Parathyroid adenoma (tissue), 2 donors: ENCODE measurements around the gene UFC1.

Experiments
- H2AFZ ChIP-seq: fragments of 300-600 bp; sonication (generic); one replicate; pipeline ENCODE4 v1.7.0; 2017; ENCODE audit warnings: antibody characterized with exemption, mild to moderate bottlenecking
- H3K27ac ChIP-seq: fragments of 300-600 bp; sonication (generic); one replicate; pipeline ENCODE4 v1.7.0; 2017
- H3K27me3 ChIP-seq: fragments of 300-600 bp; sonication (generic); one replicate; pipeline ENCODE4 v1.7.0; 2017; ENCODE audit warnings: low read length; ENCODE audit not compliant: control insufficient read depth, insufficient read depth
- H3K36me3 ChIP-seq: fragments of 300-600 bp; sonication (generic); one replicate; pipeline ENCODE4 v1.7.0; 2017; ENCODE audit warnings: low read length; ENCODE audit not compliant: control insufficient read depth, insufficient read depth
- H3K4me1 ChIP-seq: fragments of 300-600 bp; sonication (generic); one replicate; pipeline ENCODE4 v1.7.0; 2017; ENCODE audit warnings: control low read depth
- H3K4me2 ChIP-seq: fragments of 300-600 bp; sonication (generic); one replicate; pipeline ENCODE4 v1.7.0; 2017; ENCODE audit warnings: low read length
- H3K4me3 ChIP-seq: fragments of 300-600 bp; sonication (generic); one replicate; pipeline ENCODE4 v1.7.0; 2017; ENCODE audit warnings: low read depth, low read length
- H3K79me2 ChIP-seq: fragments of 300-600 bp; sonication (generic); one replicate; pipeline ENCODE4 v1.7.0; 2017; ENCODE audit warnings: control low read depth
- H3K9ac ChIP-seq: fragments of 300-600 bp; sonication (generic); one replicate; pipeline ENCODE4 v1.7.0; 2017; ENCODE audit warnings: mild to moderate bottlenecking
- H3K9me3 ChIP-seq: fragments of 300-600 bp; sonication (generic); one replicate; pipeline ENCODE4 v1.7.0; 2017; ENCODE audit warnings: low read length; ENCODE audit not compliant: control insufficient read depth
- TF ChIP-seq, protein P1 (sequence below): fragments of 300-600 bp; sonication (generic); IDR thresholded peaks from one replicate; pipeline ENCODE4 v1.7.0; 2017; ENCODE audit warnings: antibody characterized with exemption, mild to moderate bottlenecking
- donor health status: primary hyperparathyroidism.

The UFC1 gene

DNA sequence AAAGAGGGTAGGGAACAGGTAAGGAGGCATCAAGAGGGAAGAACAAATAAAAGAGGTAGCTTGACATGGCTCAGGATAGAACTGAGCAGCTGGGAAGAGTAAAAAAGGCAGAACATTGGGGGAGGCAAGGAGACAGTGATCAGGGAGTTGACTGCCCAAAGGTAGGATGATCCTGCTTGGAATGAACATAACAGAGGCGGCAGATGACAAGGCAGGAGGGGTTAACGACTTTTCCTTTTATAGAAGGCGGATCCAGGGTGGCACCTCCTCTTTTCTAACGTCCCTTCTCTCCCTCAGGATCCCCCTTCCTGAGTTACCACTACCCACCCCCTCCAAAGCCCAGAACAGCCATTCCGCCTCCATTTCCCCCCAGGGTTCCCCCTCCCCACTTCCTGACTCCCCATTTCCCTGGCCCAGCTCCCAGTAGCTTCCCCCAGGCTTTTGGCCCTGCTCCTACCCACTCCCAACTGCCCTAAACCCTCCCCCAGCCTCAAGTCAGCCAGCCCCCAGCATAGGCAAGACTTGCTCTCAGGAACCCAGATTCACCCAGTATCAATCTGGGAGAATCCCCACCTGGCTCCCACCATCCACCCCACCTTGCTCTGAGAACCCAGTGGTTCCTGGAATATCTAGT is 45.8 kb downstream of the UFC1 start:
- Histone ChIP-seq H3K4me3 (no peak overlapping the region), H3K27ac (peak overlapping the region; percentile 98), H3K79me2 (peaks cover 11% of the 10 kb centered on the region), H3K4me2 (no peak overlapping the region), H2AFZ (no peak overlapping the region), H3K36me3 (no peaks in the 10 kb centered on the region), H3K27me3 (no peaks in the 10 kb centered on the region), H3K9me3 (no peaks in the 10 kb centered on the region), H3K9ac (no peak overlapping the region), H3K4me1 (peaks cover 4% of the 10 kb centered on the region)
- TF ChIP-seq, protein P1, sequence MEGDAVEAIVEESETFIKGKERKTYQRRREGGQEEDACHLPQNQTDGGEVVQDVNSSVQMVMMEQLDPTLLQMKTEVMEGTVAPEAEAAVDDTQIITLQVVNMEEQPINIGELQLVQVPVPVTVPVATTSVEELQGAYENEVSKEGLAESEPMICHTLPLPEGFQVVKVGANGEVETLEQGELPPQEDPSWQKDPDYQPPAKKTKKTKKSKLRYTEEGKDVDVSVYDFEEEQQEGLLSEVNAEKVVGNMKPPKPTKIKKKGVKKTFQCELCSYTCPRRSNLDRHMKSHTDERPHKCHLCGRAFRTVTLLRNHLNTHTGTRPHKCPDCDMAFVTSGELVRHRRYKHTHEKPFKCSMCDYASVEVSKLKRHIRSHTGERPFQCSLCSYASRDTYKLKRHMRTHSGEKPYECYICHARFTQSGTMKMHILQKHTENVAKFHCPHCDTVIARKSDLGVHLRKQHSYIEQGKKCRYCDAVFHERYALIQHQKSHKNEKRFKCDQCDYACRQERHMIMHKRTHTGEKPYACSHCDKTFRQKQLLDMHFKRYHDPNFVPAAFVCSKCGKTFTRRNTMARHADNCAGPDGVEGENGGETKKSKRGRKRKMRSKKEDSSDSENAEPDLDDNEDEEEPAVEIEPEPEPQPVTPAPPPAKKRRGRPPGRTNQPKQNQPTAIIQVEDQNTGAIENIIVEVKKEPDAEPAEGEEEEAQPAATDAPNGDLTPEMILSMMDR, result no peak

DNA sequence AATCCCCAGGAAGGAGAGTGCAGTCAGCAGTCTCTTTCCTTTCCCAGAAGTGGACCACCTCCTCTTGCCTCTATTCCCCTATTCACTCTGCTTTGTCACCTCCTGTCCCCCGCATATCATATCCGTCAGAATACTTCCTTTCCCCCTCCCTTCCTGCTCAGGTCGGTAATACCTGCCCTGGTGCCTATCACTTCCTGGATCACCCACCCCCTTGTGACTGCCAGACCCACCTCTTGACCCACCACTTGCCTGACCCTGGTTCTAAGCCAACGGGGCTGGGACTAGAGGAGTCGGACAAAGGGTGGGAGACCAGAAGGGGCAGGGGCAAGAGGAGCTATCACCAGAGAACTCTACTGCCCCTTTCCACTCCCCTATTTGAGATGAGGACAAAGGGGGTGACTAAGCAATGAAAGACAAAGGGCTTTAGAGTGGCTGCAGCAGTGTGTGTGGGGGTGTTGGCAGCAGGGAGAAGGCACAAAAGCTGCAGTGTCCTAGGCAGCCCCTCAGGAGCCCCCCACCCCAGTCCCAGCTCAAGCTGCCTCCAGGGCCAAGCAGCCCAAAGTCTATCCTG is 46.7 kb downstream of the UFC1 start:
- Histone ChIP-seq H3K9ac (no peak overlapping the region), H3K4me3 (no peak overlapping the region)

DNA sequence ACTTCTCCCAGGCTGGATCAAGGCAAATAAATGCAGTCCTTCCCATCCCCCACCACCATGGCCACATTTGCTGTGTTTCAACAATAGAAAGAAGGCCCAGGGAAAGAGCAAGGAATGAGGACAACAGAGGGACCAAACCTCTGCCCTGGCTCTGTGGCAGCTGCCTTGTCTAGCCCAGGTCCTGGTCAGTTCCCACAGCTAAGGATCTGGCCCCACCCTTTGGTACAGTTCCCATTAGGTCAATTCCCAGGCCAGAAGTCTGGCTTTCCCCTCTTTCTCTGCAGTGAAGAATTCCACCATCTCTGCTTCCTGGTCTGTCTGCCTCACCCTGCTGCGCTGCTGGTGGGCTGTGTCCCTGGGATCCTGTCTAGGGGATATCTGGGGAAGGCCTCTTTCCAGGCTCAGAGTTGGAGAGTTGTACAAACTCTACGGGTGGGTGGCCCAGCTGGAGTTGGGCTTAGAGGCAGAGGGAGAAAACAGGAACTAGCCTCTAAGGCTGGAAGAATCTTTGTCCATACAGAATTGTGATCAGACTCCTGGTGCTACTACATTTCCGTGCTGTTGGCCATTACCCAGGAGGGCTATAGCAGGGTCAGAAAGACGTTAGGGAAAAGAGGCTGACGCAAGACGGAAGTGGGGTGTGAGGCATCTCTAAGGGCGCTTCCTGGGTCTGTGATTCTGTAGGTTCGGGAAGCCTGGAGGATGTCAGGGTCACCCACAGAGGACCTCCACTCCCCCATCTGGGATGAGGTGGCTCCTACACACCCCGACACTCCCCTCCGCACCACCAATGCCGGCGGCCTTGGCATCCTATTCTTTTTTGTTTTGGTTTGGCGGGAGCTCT is 47.4 kb downstream of the UFC1 start:
- peaks cover 11% of the 10 kb centered on the region for H3K79me2 ChIP-seq
- H3K27me3 ChIP-seq, result no peaks in the 10 kb centered on the region
- H3K9me3 ChIP-seq, result no peaks in the 10 kb centered on the region
- peak overlapping the region; percentile 59 for H3K4me3 ChIP-seq
- peak overlapping the region; percentile 97 for H2AFZ ChIP-seq
- H3K27ac ChIP-seq, result peak overlapping the region; percentile 98
- TF ChIP-seq, protein P1, result no peak
- no peak overlapping the region for H3K9ac ChIP-seq
- H3K36me3 ChIP-seq, result no peaks in the 10 kb centered on the region
- H3K4me2 ChIP-seq, result peak overlapping the region; percentile 90
- H3K4me1 ChIP-seq, result peaks cover 4% of the 10 kb centered on the region

More for the DNA sequence above, 46.7 kb downstream of the UFC1 start:
- H3K4me2 ChIP-seq, result no peak overlapping the region
- H3K79me2 ChIP-seq, result peaks cover 11% of the 10 kb centered on the region
- TF ChIP-seq, protein P1, result no peak
- no peaks in the 10 kb centered on the region for H3K27me3 ChIP-seq
- peak overlapping the region; percentile 98 for H3K27ac ChIP-seq
- no peaks in the 10 kb centered on the region for H3K9me3 ChIP-seq
- no peak overlapping the region for H2AFZ ChIP-seq
- H3K36me3 ChIP-seq, result no peaks in the 10 kb centered on the region
- H3K4me1 ChIP-seq, result peaks cover 4% of the 10 kb centered on the region

DNA sequence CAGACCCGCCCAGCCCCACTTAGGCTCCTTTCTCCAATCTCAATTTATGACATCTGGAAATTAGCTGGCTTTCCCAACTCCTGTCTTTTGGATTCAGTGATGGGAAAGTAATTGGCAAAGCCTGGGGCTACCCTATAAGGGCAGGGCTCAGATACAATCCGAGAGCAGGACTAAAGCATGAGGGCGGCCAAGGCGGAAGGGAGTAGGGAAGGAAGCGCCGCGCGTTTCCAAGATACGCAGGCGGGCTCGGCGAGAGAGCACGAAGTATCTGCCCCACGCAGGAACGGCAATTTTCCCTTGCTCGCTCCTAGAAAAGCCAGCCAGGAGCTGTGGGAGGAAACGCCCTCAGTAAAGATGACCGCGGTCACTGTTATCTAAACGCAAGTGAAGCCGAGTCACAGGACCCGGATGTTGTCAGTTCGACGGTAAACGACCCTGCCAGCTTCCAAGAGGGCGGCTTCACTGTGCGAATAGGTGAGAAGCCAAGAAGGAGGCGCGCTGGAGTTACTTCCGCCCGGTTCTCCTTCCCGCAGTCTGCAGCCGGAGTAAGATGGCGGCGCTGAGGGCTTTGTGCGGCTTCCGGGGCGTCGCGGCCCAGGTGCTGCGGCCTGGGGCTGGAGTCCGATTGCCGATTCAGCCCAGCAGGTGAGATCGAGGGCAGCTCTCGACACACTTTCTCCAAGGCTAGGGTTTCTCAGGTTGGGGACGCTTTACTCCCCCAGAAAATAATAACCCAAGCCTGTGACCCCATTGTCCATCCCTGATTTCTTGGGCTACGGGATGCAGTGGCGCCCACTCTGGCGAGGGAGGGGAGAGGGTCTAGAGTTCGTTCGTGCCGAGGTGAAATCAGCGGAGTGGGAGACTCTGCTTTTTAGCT is 48.3 kb downstream of the UFC1 start, which contains the start of gene NDUFS2:
TSS of gene NDUFS2 (plus strand) at position 532 of the 877 bp plus-strand sequence. CDS start at position 551, 19 bp downstream.
- Histone ChIP-seq H3K4me3 (peak within 1 kb of the TSS; percentile 99), H2AFZ (peak within 1 kb of the TSS; percentile 97), H3K27me3 (no peaks in the 10 kb centered on the region), H3K4me2 (peak within 1 kb of the TSS; percentile 90), H3K27ac (peak within 1 kb of the TSS; percentile 98), H3K36me3 (no peaks in the 10 kb centered on the region), H3K79me2 (peaks cover 11% of the 10 kb centered on the region), H3K9ac (peak within 1 kb of the TSS; percentile 72), H3K9me3 (no peaks in the 10 kb centered on the region), H3K4me1 (peaks cover 4% of the 10 kb centered on the region)
- TF ChIP-seq, protein P1, result no peak
